GM21529 (cell line): ENCODE results near the gene MARCHF5.
A peak's percentile ranks its signal among the peaks of the same experiment; 100 is the strongest.

Experiments used
- ATAC-seq: cut with Tn5 transposase; IDR thresholded peaks from one replicate; pipeline ENCODE4 v1.9.1; 2021; ENCODE audit not compliant: unreplicated experiment

Gene MARCHF5, protein sequence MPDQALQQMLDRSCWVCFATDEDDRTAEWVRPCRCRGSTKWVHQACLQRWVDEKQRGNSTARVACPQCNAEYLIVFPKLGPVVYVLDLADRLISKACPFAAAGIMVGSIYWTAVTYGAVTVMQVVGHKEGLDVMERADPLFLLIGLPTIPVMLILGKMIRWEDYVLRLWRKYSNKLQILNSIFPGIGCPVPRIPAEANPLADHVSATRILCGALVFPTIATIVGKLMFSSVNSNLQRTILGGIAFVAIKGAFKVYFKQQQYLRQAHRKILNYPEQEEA

GRCh38 chr10:92290837-92291615 lies at the start of gene MARCHF5, which contains the start of gene CPEB3:
Gene MARCHF5 (plus strand): TSS chr10:92291167. CDS start chr10:92291495, 328 bp downstream.
Gene CPEB3 (minus strand): TSS chr10:92291078. CDS start chr10:92240350, 50,728 bp downstream.
- peak; percentile 98 for ATAC-seq

DNA sequence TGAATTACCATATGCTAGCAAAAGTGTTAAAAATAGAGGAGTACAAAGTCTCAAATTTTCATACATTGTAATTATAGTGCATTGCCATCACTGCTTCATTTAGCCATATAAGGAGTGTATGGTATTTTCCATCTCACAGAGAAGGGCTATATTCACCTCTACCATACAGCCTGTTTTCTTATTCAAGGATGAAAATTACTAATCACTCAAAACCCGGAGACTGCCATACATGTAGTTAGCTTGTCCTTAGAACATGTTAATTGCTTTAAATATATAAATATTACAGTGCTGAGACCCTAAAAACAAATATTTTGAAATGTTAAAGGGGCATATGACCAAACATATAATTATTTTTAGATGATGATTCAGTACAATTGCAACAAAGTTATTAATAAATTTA lies 49.5 kb upstream of the MARCHF5 start:
- no peak for ATAC-seq

GRCh38 chr10:92242380-92242779 lies 48.6 kb upstream of the MARCHF5 start:
- no peak for ATAC-seq

DNA sequence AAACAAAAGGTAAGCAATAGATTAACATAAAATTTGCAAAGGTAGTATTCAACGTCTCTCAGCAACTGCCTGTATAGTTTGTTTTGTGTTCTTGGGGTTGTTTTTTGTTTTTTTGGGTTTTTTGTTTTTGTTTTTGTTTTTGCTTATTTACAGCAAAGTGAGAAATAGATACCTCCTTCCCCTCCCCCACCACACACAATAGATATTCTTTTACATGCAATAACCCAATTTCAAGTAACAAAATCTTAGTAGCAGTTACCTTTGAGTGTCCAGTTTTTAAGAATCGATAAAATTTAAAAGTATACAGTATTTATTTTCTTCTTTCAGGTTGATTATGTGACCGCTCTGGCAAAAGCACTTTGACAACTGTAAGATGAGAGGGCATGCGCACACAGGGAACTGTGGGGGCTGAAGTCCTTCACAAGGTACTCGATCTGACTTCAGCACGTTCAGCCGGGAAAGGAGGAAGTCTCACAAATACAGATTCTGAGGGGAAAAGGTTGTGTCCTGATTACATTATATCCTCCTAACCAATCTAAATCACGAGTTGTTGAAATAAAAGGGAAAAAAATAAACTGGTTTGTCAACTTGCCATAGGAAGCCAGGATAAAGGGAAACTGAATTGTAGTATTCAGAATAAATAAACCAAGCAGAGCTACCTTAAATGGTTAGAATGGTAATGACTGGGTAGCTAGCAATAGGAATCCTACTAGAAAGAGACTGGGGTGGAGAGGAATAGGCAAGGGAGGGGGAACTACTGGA lies 47.9 kb upstream of the MARCHF5 start:
- ATAC-seq = no peak

GRCh38 chr10:92244796-92245195 lies 46.2 kb upstream of the MARCHF5 start:
- ATAC-seq = peak; percentile 39

GRCh38 chr10:92248566-92248965 lies 42.4 kb upstream of the MARCHF5 start:
- ATAC-seq = no peak

DNA sequence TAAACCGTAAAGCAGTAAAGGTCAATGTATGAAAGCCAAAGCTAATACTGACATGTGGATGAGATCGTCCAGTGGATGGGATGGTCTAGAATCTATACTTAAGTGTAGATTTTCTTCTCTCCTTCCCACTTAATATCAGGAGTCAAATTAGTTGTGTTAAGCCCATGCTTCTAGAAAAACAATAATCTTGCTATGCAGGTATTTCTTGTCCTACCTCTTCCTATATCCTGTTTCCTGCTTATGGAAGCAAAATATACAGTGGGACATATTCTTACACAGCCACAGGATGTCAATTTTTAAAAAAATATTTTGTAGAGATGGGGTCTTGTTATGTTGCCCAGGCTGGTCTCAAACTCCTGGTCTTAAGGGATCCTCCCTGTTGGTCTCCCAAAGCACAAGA lies 27.6 kb upstream of the MARCHF5 start:
- ATAC-seq = no peak

- ATAC-seq = no peak
Measured at GRCh38 chr10:92264249-92264648, 26.7 kb upstream of the MARCHF5 start.

DNA sequence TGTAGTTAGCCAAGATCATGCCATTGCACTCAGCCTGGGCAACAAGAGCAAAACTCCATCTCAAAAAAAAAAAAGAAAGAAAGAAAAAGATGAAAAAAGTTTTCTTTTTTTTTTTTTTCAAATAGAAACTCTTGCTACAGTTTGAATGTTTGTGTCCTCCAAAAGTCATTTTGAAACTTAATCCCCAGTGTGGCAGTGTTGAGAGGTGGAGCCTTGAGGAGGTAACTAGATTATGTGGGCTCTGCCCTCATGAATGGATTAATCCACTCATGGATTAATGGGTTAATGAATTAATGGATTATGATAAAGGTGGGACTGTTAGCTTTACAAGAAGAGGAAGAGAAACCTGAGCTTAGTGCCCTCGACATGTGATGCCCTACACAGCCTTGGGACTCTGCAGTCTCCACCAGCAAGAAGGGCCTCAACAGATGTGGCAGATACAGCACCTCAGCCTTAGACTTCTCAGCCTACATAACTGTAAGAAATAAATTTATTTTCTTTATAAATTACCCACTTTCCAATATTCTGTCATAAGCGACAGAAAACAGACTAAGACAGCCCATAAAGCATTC lies 25.2 kb upstream of the MARCHF5 start:
- no peak for ATAC-seq

DNA sequence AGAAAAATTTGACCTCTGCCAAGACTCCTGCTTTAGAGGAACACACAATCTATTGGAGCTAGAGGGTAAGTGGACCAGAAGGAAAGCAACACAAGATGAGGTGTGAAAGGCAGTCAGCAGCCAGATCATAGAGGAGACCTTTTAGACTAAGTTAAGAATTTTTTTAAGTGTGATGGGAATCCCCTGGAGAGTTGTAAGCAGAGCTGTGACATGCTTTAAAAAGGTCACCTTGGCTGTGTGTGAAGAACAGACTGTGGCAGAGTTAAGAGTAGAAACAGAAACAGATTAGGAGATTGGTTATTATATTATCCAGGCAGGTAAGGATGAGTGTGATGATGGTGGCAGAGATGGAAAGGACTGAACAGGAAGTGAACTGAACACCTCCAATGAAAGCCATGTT lies 23.6 kb upstream of the MARCHF5 start:
- no peak for ATAC-seq

GRCh38 chr10:92268748-92269147 lies 22.2 kb upstream of the MARCHF5 start:
- no peak for ATAC-seq

GRCh38 chr10:92274071-92274470 lies 16.9 kb upstream of the MARCHF5 start:
- ATAC-seq = no peak

GRCh38 chr10:92278996-92279696 lies 11.8 kb upstream of the MARCHF5 start:
- no peak for ATAC-seq

DNA sequence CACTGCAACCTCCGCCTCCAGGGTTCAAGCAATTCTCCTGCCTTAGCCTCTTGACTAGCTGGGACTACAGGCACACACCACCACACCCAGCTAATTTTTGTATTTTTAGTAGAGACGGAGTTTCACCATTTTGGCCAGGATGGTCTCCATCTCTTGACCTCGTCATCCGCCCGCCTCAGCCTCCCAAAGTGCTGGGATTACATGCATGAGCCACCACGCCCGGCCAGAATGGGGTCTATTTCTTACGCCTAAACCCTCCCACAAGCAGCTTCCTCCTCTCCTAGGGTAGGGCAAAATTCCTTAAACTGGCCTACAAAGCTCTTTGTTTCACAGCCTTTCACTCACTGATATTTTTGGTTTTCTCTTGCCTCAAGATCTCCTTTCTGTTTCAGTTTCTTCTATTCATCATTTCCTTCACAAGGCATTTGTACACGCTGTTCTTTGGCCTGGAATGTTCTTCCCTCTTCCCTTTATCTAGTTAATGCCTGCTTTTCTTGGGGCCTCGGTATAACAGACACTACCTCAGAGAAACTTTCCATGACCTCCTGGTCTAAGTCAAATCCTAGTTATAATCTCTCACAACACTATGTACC lies 6.8 kb upstream of the MARCHF5 start:
- no peak for ATAC-seq

DNA sequence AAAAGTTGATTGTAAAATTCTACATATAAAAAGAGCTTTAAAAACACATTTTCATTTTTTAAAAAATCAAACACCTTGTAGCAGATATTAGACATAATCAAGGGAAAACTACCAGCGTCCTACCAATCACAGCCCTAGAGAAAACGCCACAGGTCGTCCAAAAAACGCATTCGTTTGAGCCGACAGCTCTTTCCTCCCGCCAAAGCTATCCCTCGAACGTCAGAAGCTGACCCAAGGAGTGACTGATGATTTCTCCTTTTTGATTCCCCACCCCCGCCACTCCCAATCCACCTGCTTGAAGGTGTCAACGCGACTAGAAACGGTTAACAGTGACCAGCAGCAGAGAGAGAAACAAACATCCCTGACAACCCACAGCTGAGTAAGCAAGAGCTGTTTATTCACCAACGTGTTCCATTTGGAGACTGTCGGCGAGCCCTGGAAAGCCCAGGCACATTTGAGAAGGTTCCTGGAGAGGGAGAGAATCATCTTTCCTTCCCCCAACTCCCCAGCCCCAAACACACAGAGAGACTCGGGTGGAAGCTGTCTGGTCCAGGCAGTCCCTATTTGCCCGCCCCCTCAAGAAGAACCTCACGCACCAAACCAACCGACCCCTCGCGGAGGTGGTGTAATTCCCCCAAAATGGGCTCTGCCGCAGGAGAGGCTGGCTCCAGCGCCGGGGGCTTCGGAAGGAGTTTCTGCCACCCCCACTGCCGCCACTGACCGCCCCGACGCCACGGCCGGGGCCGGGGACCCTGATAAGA lies 711 bp upstream of the MARCHF5 start:
- ATAC-seq = peak; percentile 12

- ATAC-seq = no peak
Measured at GRCh38 chr10:92291616-92291865, 574 bp downstream of the MARCHF5 start.

GRCh38 chr10:92291921-92292845 lies 1.2 kb downstream of the MARCHF5 start:
- ATAC-seq = no peak

DNA sequence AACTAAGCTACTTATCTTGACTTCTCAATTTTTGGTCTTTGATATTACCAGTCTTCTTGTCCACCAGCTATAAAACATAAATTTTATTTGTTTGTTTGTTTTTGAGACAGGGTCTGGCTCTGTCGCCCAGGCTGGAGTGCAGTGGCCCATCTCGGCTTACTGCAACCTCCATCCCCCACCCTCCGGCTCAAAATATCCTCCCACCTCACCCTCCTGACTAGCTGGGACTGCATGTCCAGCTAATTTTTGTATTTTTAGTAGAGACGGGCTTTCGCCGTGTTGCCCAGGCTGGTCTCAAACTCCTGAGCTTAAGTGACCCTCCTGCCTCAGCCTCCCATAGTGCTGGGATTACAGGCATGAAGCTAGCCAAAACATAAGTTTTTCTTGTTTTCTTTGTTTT lies 7.5 kb downstream of the MARCHF5 start:
- no peak for ATAC-seq

- ATAC-seq = no peak
Measured at GRCh38 chr10:92303096-92303495, 12.1 kb downstream of the MARCHF5 start.
